Colonic mucosa (tissue), 4 donors: ENCODE measurements around the gene PLCB1. TPM values are rescaled to one million over a fixed set of nuclear protein-coding genes. Genes with fewer than 3 reads are reported as not detected.

Experiments
- DNase-seq: peaks from one replicate; pipeline ENCODE4 v3.0.0-alpha.2; 2020
- H3K27ac ChIP-seq: fragments of 200-600 bp; one replicate; pipeline ENCODE4 v1.8.0; 2021
- H3K27me3 ChIP-seq: fragments of 200-600 bp; one replicate; pipeline ENCODE4 v1.8.0; 2021
- H3K36me3 ChIP-seq: fragments of 200-600 bp; one replicate; pipeline ENCODE4 v1.8.0; 2021
- H3K4me1 ChIP-seq: fragments of 200-600 bp; one replicate; pipeline ENCODE4 v1.8.0; 2021; ENCODE audit warnings: mild to moderate bottlenecking
- H3K4me3 ChIP-seq: fragments of 200-600 bp; one replicate; pipeline ENCODE4 v1.8.0; 2021
- H3K9ac ChIP-seq, 2 donors: one replicate each; pipeline ENCODE4 v1.7.0; 2013; ENCODE audit warnings: control low read depth in 2 of 2, low read depth in 2 of 2, low read length in 2 of 2
- H3K9me3 ChIP-seq: fragments of 200-600 bp; one replicate; pipeline ENCODE4 v1.8.0; 2021
- CTCF ChIP-seq: fragments of 200-600 bp; IDR thresholded peaks from one replicate; pipeline ENCODE4 v1.8.0; 2022; ENCODE audit warnings: antibody characterized with exemption, mild to moderate bottlenecking
- intact Hi-C: fragments of 100-400 bp; cut with DNase I; formaldehyde crosslinking; loops from one replicate; pipeline ENCODE4 v1.14.1; 2022
- total RNA-seq, 2 donors: library from RNA; stranded (reverse); fragmentation: NEBNext Ultra II Directional in 1 of 2; extraction: Animal tissue kit (Norgen Biotek cat#: 25700) in 1 of 2; gene quantifications; one replicate each; pipeline ENCODE4 v1.2.1, GENCODE V29; 2021
- donor health status: healthy.
- donor health status: DM: no; HTN: no; CAD: no.
- donor health status: DM: no; HTN: no; CAD: no.

The PLCB1 gene
- total RNA-seq, 2 donors from 2014 or later: 8.3 to 9.6 TPM

GRCh38 chr20:8220716-8221115 lies 88.7 kb downstream of the PLCB1 start:
- intact Hi-C loops: no loop called here
- no peak overlapping the region for H3K27ac ChIP-seq
- no peaks in the 10 kb centered on the region for H3K27me3 ChIP-seq
- no peaks in the 10 kb centered on the region for H3K36me3 ChIP-seq
- no peak overlapping the region for H3K9ac ChIP-seq
- H3K9me3 ChIP-seq: no peaks in the 10 kb centered on the region
- H3K4me1 ChIP-seq: no peaks in the 10 kb centered on the region
- no peak for TF ChIP-seq CTCF
- no peak overlapping the region for H3K4me3 ChIP-seq
- DNase-seq: no peak

- Histone ChIP-seq H3K9ac (no peak overlapping the region), H3K4me1 (no peaks in the 10 kb centered on the region), H3K27me3 (no peaks in the 10 kb centered on the region), H3K9me3 (no peaks in the 10 kb centered on the region), H3K4me3 (no peak overlapping the region), H3K27ac (no peak overlapping the region), H3K36me3 (no peaks in the 10 kb centered on the region)
- DNase-seq: no peak
- intact Hi-C loops: no loop called here
- TF ChIP-seq CTCF: no peak
Observed at GRCh38 chr20:8221887-8222419, 89.9 kb downstream of the PLCB1 start.

GRCh38 chr20:8223091-8223870 lies 91.2 kb downstream of the PLCB1 start:
- Histone ChIP-seq H3K36me3 (no peaks in the 10 kb centered on the region), H3K4me3 (no peak overlapping the region), H3K9me3 (no peaks in the 10 kb centered on the region), H3K4me1 (no peaks in the 10 kb centered on the region), H3K27me3 (no peaks in the 10 kb centered on the region), H3K9ac (no peak overlapping the region), H3K27ac (no peak overlapping the region)
- intact Hi-C loops: no loop called here
- no peak for TF ChIP-seq CTCF
- no peak for DNase-seq

DNA sequence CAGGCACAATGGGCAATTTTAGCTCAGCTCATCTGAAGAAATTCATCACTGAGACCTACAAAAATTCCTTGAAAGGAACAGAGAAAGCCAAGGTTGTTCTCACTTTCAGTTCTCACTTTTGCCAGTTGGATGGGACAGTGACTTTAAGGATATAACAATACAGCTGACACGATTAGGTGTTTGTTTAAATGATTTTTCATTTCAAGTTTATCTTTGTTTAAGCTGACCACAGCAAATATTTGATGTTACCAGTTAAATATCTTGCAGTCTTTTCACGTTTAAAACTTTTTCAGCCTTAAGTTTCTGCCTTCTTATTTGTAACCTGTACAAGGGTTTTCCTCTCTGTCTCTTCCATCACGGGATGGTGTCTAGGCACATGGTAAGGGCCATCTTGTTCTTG lies 93.6 kb downstream of the PLCB1 start:
- H3K9me3 ChIP-seq: no peaks in the 10 kb centered on the region
- H3K4me1 ChIP-seq: no peaks in the 10 kb centered on the region
- no peaks in the 10 kb centered on the region for H3K27me3 ChIP-seq
- no peaks in the 10 kb centered on the region for H3K36me3 ChIP-seq
- no peak overlapping the region for H3K9ac ChIP-seq
- intact Hi-C loops: no loop called here
- no peak for DNase-seq
- no peak overlapping the region for H3K4me3 ChIP-seq
- no peak for TF ChIP-seq CTCF
- H3K27ac ChIP-seq: no peak overlapping the region

DNA sequence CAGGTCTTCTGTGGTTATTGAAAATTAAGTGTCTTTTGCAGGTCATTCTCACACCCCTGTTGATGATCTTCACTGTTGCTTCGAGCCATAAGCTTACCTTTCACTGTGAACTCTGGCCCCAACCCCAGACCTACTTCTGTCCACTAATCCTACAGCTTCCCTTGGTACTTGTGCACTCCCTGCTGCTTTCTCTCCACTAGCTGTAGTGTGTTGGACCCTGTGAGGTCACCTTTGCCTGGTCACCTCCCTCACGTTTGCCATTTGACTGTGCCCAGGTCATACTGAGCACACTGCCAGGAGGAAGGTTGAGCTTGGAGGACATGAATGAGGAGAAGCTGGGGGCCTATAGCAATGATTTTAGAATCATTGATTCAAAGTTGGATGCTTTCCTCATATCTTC lies 94.0 kb downstream of the PLCB1 start:
- H3K27ac ChIP-seq: no peak overlapping the region
- no peak for DNase-seq
- intact Hi-C loops: no loop called here
- no peaks in the 10 kb centered on the region for H3K36me3 ChIP-seq
- no peaks in the 10 kb centered on the region for H3K4me1 ChIP-seq
- no peak for TF ChIP-seq CTCF
- H3K9me3 ChIP-seq: no peaks in the 10 kb centered on the region
- no peak overlapping the region for H3K4me3 ChIP-seq
- H3K9ac ChIP-seq: no peak overlapping the region
- no peaks in the 10 kb centered on the region for H3K27me3 ChIP-seq
